Esophagus (tissue), 2 donors: ENCODE data around the gene RTL1. TPM values are rescaled to one million over a fixed set of nuclear protein-coding genes. Genes with fewer than 3 reads are reported as not detected.

ENCODE experiments used
- H3K27ac ChIP-seq, 2 donors: one replicate each; pipeline ENCODE4 v1.5.1; 2013; ENCODE audit warnings: low read depth in 2 of 2, mild to moderate bottlenecking in 2 of 2, inconsistent platforms in 1 of 2, low read length in 1 of 2, moderate library complexity in 1 of 2
- H3K27me3 ChIP-seq, 2 donors: one replicate each; pipeline ENCODE4 v1.6.1; 2013; ENCODE audit warnings: low read length in 2 of 2, control low read depth in 1 of 2, mild to moderate bottlenecking in 1 of 2; ENCODE audit not compliant: insufficient read depth in 2 of 2, control insufficient read depth in 1 of 2
- H3K36me3 ChIP-seq, 2 donors: one replicate each; pipeline ENCODE4 v1.6.1; 2013; ENCODE audit warnings: low read length in 1 of 2; ENCODE audit not compliant: control insufficient read depth in 2 of 2, insufficient read depth in 2 of 2
- H3K4me1 ChIP-seq, 2 donors: one replicate each; pipeline ENCODE4 v1.6.1; 2013; ENCODE audit warnings: low read length in 1 of 2; ENCODE audit not compliant: control insufficient read depth in 2 of 2, insufficient read depth in 2 of 2
- H3K4me3 ChIP-seq, 2 donors: one replicate each; pipeline ENCODE4 v1.5.1; 2013; ENCODE audit warnings: low read length in 2 of 2, mild to moderate bottlenecking in 2 of 2, low read depth in 1 of 2, moderate library complexity in 1 of 2
- H3K9me3 ChIP-seq, 2 donors: one replicate each; pipeline ENCODE4 v1.6.1; 2013; ENCODE audit warnings: mild to moderate bottlenecking in 2 of 2, low read depth in 1 of 2, low read length in 1 of 2, moderate library complexity in 1 of 2; ENCODE audit not compliant: control insufficient read depth in 2 of 2, insufficient read depth in 1 of 2
- WGBS, 2 donors: extraction: QIAGEN DNeasy Blood & Tissue Kit; methylation state at CpG; one replicate each; pipeline ENCODE4 v1.1.7; 2013; 5-methylcytosine and 5-hydroxymethylcytosine counted together
- polyA plus RNA-seq, 2 donors: library from polyadenylated mRNA; stranded (reverse); fragments of 200-250 nt; gene quantifications; one replicate each; pipeline ENCODE4 v1.2.3, GENCODE V29; 2013
- donor health status: healthy with polysubstance abuse.
- donor health status: Bipolar disorder and iron deficiency.

Gene RTL1
- polyA plus RNA-seq, 2 donors = 0.02 TPM; not detected in 1

- Histone ChIP-seq H3K27ac (no peak overlapping the region), H3K36me3 (no peaks in the 10 kb centered on the region), H3K4me1 (no peaks in the 10 kb centered on the region), H3K27me3 (no peaks in the 10 kb centered on the region), H3K4me3 (no peak overlapping the region), H3K9me3 (no peaks in the 10 kb centered on the region)
- 90 to 96% methylated on average over 2 of the region's 2 CpGs for WGBS, 2 donors
These were observed 41.6 kb downstream of the RTL1 start for GRCh38 chr14:100861937-100862247.

GRCh38 chr14:100861188-100861936 is 42.2 kb downstream of the RTL1 start:
- H3K27ac ChIP-seq = no peak overlapping the region
- no peaks in the 10 kb centered on the region for H3K27me3 ChIP-seq
- 91 to 93% methylated on average over 15 to 16 of the region's 16 CpGs for whole genome bisulfite sequencing, 2 donors
- no peaks in the 10 kb centered on the region for H3K9me3 ChIP-seq
- H3K4me3 ChIP-seq = no peak overlapping the region
- no peaks in the 10 kb centered on the region for H3K4me1 ChIP-seq
- H3K36me3 ChIP-seq = no peaks in the 10 kb centered on the region

GRCh38 chr14:100860556-100861187 is 42.9 kb downstream of the RTL1 start:
- WGBS, 2 donors = 79 to 82% methylated on average over 19 of the region's 19 CpGs
- Histone ChIP-seq H3K4me3 (no peak overlapping the region), H3K9me3 (no peaks in the 10 kb centered on the region), H3K36me3 (no peaks in the 10 kb centered on the region), H3K4me1 (no peaks in the 10 kb centered on the region), H3K27ac (no peak overlapping the region), H3K27me3 (no peaks in the 10 kb centered on the region)

GRCh38 chr14:100859781-100860180 is 43.7 kb downstream of the RTL1 start:
- H3K4me3 ChIP-seq = no peak overlapping the region
- no peaks in the 10 kb centered on the region for H3K27me3 ChIP-seq
- no peaks in the 10 kb centered on the region for H3K9me3 ChIP-seq
- H3K27ac ChIP-seq = no peak overlapping the region
- H3K4me1 ChIP-seq = no peaks in the 10 kb centered on the region
- H3K36me3 ChIP-seq = no peaks in the 10 kb centered on the region
- WGBS, 2 donors = 78 to 83% methylated on average over 18 of the region's 18 CpGs

DNA sequence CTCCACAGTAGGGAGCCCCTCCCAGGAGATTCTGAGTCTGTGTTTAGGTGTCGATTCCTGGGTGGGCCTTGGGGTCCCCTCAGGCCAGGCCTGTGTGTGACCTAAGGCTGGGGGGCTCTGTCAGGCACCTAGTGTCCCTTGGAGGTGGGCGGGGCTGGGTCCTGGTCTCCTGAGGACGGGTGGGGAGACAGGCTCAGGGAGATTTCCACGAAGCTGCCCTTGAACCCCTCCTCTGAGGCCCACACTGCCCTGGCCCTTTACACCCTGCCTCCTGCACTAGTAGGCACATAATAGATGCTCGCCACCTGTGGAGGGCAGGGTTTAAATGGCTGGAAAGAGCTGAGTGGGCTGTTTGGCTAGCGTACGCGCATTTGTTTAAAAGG is 44.7 kb downstream of the RTL1 start:
- H3K4me1 ChIP-seq = no peaks in the 10 kb centered on the region
- no peak overlapping the region for H3K4me3 ChIP-seq
- WGBS, 2 donors = 43 to 48% methylated on average over 8 of the region's 8 CpGs
- H3K36me3 ChIP-seq = no peaks in the 10 kb centered on the region
- no peaks in the 10 kb centered on the region for H3K27me3 ChIP-seq
- H3K9me3 ChIP-seq = no peaks in the 10 kb centered on the region
- no peak overlapping the region for H3K27ac ChIP-seq

GRCh38 chr14:100857923-100858837 is 45.3 kb downstream of the RTL1 start:
- Histone ChIP-seq H3K27me3 (no peaks in the 10 kb centered on the region), H3K27ac (no peak overlapping the region), H3K9me3 (no peaks in the 10 kb centered on the region), H3K4me3 (no peak overlapping the region), H3K36me3 (no peaks in the 10 kb centered on the region), H3K4me1 (no peaks in the 10 kb centered on the region)
- 66 to 69% methylated on average over 17 of the region's 17 CpGs for WGBS, 2 donors

DNA sequence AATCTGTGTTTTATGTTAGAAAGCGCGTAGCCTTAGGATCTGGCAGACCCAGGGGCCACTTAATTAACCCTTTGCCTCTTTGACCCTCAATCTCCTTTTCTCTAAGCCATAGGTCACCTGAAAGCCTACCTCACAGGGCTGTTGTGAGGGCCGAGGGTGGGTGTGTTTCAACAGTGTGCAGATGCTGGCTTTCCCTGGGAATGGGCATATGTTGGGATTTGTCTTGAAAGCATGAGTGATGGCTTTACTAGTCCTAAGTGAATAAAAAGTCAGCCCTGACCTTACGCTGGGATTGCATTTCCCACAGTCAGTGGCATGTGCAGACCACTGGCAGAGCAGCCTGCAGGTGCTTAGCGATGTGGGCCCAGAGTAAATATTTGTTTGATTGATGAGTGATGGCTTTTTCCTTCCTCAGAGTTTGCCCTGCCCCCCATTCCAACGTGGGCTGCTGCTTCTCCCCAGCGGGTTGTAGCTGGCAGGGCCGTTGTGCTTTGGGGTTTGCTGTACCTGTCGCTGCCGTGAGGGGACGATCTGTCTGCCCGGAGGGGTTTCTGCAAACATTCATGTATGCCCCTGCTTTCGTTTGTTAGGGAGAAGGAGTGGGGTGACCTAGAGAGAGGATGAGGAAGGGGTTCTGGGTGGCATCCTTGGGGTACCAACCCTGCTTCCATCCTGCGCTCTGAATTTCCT is 46.1 kb downstream of the RTL1 start:
- H3K4me3 ChIP-seq = no peak overlapping the region
- no peaks in the 10 kb centered on the region for H3K9me3 ChIP-seq
- H3K27ac ChIP-seq = no peak overlapping the region
- H3K36me3 ChIP-seq = no peaks in the 10 kb centered on the region
- 62 to 66% methylated on average over 14 of the region's 14 CpGs for WGBS, 2 donors
- no peaks in the 10 kb centered on the region for H3K4me1 ChIP-seq
- no peaks in the 10 kb centered on the region for H3K27me3 ChIP-seq

DNA sequence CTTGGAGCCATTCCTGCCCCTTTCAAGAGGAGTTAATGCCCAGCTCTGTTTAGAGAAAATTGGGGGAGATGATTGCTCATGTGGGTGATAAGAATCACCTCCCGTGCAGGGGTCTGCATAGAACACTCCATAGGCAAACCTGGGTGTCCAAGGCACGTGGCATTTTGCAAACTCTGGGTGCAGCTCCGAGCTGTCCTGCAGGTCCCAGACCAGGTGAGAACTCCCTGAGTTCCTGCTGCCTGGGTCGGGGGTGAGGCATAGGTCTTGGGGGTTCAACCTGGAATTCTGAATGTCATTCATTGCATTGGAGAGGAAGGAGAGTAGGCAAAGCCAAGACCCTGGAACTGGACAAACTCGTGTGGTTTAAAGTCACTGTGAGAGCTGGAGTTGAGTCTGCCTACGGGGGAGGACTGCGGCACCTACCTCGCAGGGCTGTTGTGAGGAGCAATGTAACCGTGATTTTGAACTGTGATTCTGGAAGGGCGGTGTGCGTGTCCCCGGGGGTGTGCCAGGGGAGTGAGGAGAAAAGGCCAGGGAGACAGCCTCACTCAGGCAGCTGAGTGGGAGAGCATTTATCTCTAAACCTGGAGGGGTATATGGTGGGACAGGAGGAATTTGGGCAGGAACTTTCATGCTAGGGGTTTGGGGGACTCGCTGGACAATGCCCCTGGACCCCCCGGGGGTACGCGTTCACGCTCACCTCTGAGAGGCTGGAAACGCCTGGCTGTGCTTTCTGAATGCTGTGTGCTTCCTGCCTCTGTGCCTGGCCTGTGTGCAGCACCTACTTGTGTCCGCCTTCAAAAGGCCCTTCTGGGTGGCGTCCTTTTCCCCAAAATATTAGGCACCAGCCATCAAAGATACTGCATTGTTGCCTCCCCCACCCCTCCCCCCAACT is 47.2 kb downstream of the RTL1 start:
- Histone ChIP-seq H3K27me3 (no peaks in the 10 kb centered on the region), H3K4me3 (no peak overlapping the region), H3K36me3 (no peaks in the 10 kb centered on the region), H3K27ac (no peak overlapping the region), H3K9me3 (no peaks in the 10 kb centered on the region), H3K4me1 (peaks cover 0 to 2% of the 10 kb centered on the region in 2 donors)
- 83 to 86% methylated on average over 20 of the region's 20 CpGs for WGBS, 2 donors
